ENCODE data around the gene PLCG2. TPM values are rescaled to one million over a fixed set of nuclear protein-coding genes. Genes with fewer than 3 reads are reported as not detected.
A peak's percentile ranks its signal among the peaks of the same experiment; 100 is the strongest.
"Not testable (repeated sequence)": the region's sequence is repeated elsewhere in the genome, so short reads cannot be mapped to it uniquely, and the experiment has no call there.

PLCG2 gene
- total and polyA plus RNA-seq, 2 donors, result 8.0 to 13.0 TPM

DNA sequence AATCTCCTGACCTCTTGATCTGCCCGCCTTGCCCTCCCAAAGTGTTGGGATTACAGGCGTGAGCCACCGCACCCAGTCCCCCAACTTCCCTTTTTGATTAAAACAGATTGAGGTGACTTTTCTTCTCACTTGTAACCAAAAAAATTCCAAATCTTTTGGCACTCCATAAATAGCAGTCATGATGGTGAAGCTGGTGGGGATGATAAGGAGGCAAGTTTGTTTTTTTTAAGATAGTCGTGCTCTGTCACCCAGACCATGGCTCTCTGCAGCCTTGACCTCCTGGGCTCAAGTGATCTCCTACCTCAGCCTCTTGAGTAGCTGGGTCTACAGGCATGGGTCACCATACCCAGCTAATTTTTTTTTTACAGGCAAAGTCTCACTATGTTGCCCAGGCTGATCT lies 34.7 kb upstream of the PLCG2 start:
- no peak for DNase-seq (ENCODE audit: extremely low spot score)
- H3K36me3 ChIP-seq (ENCODE audit: insufficient read depth), result no peaks in the 10 kb centered on the region
- WGBS, result 86% methylated on average over 4 of the region's 4 CpGs
- no peaks in the 10 kb centered on the region for H3K4me1 ChIP-seq (ENCODE audit: insufficient read depth)
- H3K4me3 ChIP-seq (ENCODE audit: low read depth, low read length), result no peak overlapping the region
- H3K27ac ChIP-seq (ENCODE audit: low read depth), result no peak overlapping the region

DNA sequence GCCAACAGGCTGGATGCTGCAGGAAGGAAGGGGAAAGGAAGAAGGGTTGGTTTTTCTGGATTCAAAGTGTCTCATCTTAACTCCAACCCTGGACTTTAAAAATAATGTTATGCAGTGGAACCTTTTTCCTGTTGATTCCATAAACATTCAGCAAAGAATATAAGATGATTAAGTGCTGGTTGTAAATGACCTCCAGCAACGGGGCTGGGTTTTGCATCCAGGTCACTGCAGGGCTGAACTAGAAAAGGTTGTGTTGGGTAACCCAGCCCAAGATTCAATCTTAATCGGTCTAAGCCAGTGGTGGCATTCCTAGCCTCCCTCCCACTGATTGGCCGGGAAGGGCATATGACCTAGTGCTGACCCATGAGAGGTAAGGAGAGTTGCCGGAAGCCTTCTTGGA lies 34.2 kb upstream of the PLCG2 start:
- Histone ChIP-seq H3K27ac (ENCODE audit: low read depth) (no peak overlapping the region), H3K4me3 (ENCODE audit: low read depth, low read length) (no peak overlapping the region), H3K4me1 (ENCODE audit: insufficient read depth) (no peaks in the 10 kb centered on the region), H3K36me3 (ENCODE audit: insufficient read depth) (no peaks in the 10 kb centered on the region)
- WGBS, result 88% methylated on average over 4 of the region's 4 CpGs
- DNase-seq (ENCODE audit: extremely low spot score), result no peak

DNA sequence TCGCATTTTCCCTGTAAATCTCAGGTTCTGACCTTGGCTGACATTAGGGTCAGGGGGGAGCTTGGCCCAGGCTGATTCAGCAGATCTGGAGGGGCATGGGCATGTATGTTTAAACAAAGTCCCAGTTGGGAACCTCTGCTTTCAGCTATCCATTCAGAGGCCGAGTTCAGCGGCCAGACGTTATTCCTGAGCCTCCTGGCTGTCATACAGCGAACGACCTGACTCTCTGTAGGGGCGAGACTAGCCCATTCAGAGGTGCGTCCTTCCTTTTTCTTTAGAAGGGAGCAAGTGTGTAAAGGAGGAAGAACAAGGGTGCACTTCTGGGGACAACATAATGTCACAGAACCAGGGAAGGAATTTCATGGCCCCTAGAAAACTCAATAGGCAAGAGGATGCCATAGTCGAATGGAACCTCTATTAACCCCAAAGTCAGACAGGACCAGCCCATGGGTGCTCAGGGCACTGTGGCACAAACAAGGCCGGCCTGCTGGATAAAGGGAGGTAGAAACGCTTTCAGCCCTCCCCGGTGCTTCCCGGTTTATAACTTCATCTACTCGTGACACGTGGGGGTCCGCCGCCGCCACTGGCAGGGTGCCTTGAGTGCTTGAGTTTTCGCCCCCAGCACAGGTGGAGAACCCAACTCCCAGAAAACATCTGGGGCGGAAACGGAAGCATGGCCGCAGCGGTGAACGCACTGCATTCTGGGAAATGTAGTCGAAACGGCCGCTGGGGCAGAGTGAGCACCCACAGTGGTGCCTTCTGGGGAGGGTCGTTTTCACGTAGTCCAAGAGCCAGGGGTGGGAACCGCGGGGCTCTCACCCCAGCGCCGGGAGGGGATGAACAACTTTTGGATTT lies 33.2 kb upstream of the PLCG2 start:
- Histone ChIP-seq H3K4me3 (ENCODE audit: low read depth, low read length) (peak overlapping the region; percentile 8), H3K36me3 (ENCODE audit: insufficient read depth) (no peaks in the 10 kb centered on the region), H3K4me1 (ENCODE audit: insufficient read depth) (no peaks in the 10 kb centered on the region), H3K27ac (ENCODE audit: low read depth) (no peak overlapping the region)
- 21% methylated on average over 33 of the region's 33 CpGs for WGBS
- no peak for DNase-seq (ENCODE audit: extremely low spot score)

DNA sequence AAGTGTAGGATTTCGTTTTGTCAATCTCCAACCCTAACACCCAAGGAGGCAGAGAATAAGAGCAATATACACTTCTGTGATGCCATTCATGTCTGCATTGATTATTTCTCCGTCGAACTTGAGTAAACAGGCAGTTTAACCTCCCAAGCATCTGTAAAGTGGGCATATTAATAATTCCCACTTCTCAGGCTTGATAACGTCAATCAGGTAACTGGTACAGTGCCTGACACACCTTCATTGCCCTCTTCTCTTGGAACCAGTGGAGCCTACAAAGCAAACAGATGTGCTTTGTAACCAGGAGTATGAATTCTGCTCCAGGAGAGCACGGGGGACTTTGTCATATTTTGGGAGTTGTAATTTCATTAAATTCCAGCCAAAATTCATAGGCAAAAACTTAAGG lies 32.5 kb upstream of the PLCG2 start:
- no peak for DNase-seq (ENCODE audit: extremely low spot score)
- WGBS, result 42% methylated on average over 5 of the region's 5 CpGs
- no peaks in the 10 kb centered on the region for H3K36me3 ChIP-seq (ENCODE audit: insufficient read depth)
- H3K4me3 ChIP-seq (ENCODE audit: low read depth, low read length), result no peak overlapping the region
- no peaks in the 10 kb centered on the region for H3K4me1 ChIP-seq (ENCODE audit: insufficient read depth)
- H3K27ac ChIP-seq (ENCODE audit: low read depth), result no peak overlapping the region

DNA sequence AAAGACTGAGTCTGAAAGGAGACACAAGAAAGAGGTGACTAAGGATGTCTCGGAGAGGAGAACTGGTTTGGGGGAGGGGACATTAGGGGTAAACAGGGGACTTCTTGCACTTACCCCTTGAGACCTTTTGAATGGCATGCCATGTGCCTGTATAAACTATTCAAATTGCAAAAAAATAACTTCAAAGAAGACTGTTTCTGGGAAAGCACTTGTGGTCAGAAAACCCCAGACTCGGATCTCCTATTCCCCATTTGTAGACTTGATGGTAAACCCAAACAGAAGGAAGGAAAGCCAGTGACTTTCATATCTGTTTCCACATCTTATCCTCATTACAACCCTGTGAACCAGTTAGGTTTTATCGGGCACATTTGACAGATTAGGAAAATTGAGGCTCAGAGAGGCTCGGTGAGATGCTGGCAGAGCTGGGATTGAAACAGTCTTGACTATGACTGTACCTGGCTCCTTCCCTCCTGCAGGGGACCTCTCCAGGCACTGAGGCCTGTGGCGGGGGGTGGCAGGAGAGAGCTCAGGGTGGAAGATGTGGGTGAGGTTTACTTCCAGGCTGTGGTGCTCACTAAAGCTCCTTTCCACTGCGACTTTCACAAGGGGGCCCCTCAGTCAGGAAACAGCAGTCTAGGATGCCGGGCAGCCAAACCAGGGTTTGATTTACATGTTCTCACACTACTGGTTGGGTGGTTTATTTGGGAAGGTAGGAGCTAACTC lies 30.5 kb upstream of the PLCG2 start:
- 58% methylated on average over 7 of the region's 7 CpGs for WGBS
- no peak for DNase-seq (ENCODE audit: extremely low spot score)
- H3K27ac ChIP-seq (ENCODE audit: low read depth), result no peak overlapping the region
- H3K36me3 ChIP-seq (ENCODE audit: insufficient read depth), result no peaks in the 10 kb centered on the region
- H3K4me1 ChIP-seq (ENCODE audit: insufficient read depth), result no peaks in the 10 kb centered on the region
- no peak overlapping the region for H3K4me3 ChIP-seq (ENCODE audit: low read depth, low read length)

DNA sequence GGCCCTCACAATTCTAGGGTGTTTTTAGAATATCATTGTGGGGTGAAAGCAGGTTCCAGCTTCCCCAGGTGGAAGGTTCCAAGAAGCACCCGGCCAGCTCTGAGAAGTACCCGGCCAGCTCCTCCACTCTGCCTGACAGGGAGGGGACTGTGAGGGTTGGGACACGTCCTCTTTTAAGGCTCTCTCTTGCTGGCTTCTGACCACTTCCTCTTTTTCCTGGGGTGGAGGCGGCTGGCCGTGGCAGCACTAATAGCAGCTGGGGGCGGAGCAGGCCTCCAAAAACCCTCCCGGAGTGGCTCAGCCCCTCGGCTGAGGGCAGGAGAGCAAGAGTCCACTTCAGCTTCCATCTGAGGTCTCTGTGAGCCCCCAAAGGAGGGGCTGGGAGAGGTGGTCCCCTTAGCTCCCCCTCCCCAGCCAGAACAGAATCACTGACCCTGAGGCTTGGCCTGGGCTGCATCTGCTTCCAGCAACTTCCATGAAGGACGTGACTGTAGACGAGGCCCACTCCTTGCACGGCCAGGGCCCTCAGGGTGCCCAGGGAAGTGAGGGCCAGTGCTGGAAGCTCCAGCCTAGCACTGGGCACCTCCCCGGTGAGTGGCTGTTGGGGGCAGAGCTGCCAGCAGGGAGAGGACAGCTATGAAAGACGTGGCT lies 26.7 kb upstream of the PLCG2 start:
- Histone ChIP-seq H3K4me1 (ENCODE audit: insufficient read depth) (no peaks in the 10 kb centered on the region), H3K27ac (ENCODE audit: low read depth) (no peak overlapping the region), H3K36me3 (ENCODE audit: insufficient read depth) (no peaks in the 10 kb centered on the region), H3K4me3 (ENCODE audit: low read depth, low read length) (no peak overlapping the region)
- DNase-seq (ENCODE audit: extremely low spot score), result no peak
- WGBS, result 54% methylated on average over 13 of the region's 13 CpGs

DNA sequence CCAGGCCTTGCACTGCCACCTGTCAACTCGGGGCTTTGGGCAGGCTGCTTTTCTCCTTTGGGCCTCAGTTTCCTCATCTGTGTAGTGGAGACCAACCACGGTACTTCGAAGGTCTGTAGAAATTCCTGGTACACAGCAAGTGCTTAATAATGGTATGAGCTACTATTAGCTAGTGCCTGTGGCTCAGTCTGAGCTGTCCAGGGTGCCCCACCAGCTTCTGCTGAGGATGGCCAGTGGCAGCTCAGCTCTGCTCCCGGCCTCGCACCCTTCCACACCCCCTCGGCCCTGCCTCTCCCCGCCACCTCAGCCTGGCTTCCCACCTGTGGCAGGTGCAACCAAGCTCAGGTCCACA lies 26.2 kb upstream of the PLCG2 start:
- 94% methylated on average over 7 of the region's 7 CpGs for WGBS
- Histone ChIP-seq H3K27ac (ENCODE audit: low read depth) (no peak overlapping the region), H3K4me3 (ENCODE audit: low read depth, low read length) (no peak overlapping the region), H3K36me3 (ENCODE audit: insufficient read depth) (no peaks in the 10 kb centered on the region), H3K4me1 (ENCODE audit: insufficient read depth) (no peaks in the 10 kb centered on the region)
- DNase-seq (ENCODE audit: extremely low spot score), result no peak

DNA sequence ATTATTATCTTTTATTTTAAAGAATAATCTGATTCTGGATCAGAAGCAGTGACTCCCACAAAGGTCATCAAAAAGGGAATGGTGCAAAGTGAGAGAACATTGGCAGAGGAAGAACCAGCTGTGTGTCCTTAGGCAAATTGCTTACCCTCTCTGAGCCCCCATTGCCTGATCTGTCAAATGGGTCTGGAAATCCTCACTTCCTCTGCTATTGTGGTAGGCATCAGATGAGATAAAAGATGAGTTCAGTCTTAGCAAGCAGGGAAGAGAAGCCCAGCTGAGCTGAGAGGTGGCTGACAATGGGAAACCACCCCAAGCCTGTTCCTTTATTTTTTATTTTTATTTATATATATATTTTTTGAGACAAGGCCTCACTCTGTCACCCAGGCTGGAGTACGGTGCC lies 24.2 kb upstream of the PLCG2 start:
- no peak overlapping the region for H3K27ac ChIP-seq (ENCODE audit: low read depth)
- 92% methylated on average over 1 of the region's 1 CpG for WGBS
- H3K4me3 ChIP-seq (ENCODE audit: low read depth, low read length), result no peak overlapping the region
- H3K36me3 ChIP-seq (ENCODE audit: insufficient read depth), result no peaks in the 10 kb centered on the region
- no peaks in the 10 kb centered on the region for H3K4me1 ChIP-seq (ENCODE audit: insufficient read depth)
- DNase-seq (ENCODE audit: extremely low spot score), result no peak

DNA sequence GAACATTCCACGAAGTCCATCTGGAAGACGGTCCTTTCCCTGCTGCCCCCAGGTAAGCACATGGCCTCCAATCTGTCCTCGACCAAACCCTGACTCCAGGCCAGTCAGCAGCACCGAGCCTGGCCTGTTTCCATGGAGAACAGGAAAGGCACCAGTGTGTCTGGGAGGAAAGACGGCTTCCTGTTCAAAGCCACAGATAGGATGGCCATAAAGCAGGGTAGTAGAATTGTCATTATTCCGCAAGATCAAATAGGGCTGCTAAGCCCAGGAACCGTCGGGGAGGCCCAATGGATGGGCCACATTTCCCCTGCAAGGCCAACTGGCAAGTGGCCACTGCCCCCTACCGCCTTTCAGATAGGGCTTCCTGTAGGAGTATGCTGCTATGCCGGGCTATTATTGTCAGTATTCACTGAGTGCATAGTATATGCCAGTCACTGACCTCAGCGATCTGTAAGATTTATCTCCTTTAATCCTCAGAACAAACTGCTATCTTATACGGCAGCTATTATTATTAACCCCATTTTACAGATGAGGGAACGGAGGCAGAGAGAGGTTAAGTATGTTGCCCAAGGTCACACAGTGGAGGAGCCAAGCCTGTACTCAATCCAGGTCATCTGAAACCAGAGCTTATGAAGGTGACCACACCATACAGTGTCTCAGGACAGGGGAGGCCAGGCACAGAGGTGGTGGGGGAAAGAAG lies 23.0 kb upstream of the PLCG2 start:
- WGBS, result 37% methylated on average over 13 of the region's 13 CpGs
- Histone ChIP-seq H3K4me1 (ENCODE audit: insufficient read depth) (no peaks in the 10 kb centered on the region), H3K27ac (ENCODE audit: low read depth) (no peak overlapping the region), H3K36me3 (ENCODE audit: insufficient read depth) (no peaks in the 10 kb centered on the region), H3K4me3 (ENCODE audit: low read depth, low read length) (no peak overlapping the region)
- DNase-seq (ENCODE audit: extremely low spot score), result no peak

DNA sequence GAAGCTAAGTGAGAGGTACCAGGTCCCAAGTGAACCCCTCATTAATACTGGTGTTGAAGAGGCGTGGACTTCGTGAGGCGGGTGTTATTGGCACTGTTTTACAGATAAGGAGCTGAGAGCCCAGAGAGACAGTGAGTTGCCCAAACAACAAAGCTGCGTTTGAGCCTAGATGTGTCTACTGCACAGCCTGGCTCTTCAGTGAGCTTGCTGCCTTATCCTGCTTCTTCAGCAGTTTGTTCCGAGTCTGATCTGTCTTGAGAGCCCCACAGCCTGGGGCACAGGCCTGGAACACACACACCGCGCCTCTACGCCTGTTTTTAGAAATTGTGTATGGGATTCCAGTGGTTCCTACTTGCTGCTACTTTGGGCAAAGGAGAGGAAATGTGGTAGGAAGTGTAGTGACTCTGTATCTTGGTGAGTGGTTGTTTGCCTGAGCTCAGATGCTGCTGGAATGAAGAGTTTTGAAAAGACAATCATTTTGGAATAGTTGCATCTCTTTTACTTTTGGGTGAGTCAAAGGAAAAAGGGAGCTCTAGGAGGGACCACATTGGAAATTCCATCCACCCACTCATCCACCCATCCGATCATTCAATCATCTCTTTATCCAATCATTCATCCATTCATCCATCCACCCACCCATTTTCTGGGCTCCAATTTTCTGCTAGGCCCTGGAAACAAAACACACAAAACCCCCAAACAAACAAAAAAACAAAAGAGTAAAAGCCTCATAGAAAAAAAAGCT lies 22.3 kb upstream of the PLCG2 start:
- H3K4me1 ChIP-seq (ENCODE audit: insufficient read depth), result no peaks in the 10 kb centered on the region
- H3K36me3 ChIP-seq (ENCODE audit: insufficient read depth), result no peaks in the 10 kb centered on the region
- no peak overlapping the region for H3K27ac ChIP-seq (ENCODE audit: low read depth)
- WGBS, result 74% methylated on average over 9 of the region's 9 CpGs
- H3K4me3 ChIP-seq (ENCODE audit: low read depth, low read length), result no peak overlapping the region
- no peak for DNase-seq (ENCODE audit: extremely low spot score)

DNA sequence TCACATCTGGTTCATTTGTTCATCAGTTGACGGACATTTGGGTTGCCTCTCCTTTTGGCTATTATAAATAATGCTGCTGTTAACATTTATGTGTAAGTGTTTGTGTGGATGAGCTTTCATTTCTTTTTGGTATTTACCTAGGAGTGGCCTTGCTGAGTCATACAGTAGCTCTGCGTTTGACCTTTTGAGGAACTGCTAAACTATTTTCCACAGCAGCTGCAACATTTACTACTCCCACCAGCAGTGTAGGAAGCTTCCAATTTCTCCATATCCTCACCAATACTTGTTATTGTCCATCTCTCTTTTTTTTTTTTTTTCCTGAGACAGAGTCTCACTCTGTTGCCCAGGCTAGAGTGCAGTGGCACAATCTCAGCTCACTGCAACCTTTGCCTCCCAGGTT lies 20.7 kb upstream of the PLCG2 start:
- WGBS, result 59% methylated on average over 2 of the region's 2 CpGs
- Histone ChIP-seq H3K4me1 (ENCODE audit: insufficient read depth) (no peaks in the 10 kb centered on the region), H3K4me3 (ENCODE audit: low read depth, low read length) (no peak overlapping the region), H3K36me3 (ENCODE audit: insufficient read depth) (no peaks in the 10 kb centered on the region), H3K27ac (ENCODE audit: low read depth) (no peak overlapping the region)
- DNase-seq (ENCODE audit: extremely low spot score), result no peak

DNA sequence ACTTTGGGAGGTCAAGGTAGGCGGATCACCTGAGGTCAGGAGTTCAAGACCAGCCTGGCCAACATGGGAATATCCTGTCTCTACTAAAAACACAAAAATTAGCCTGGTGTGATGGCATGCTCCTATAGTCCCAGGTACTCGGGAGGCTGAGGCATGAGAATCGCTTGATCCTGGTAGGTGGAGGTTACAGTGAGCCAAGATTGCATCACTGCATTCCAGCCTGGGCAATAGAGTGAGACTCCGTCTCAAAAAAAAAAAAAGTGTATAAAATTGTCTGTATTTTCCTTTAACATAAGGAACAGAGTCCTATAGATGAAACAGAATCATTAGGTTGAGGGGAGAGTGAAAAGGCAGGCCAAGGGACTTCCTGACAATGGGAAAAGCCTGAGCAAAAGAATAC lies 16.8 kb upstream of the PLCG2 start:
- WGBS, result 83% methylated on average over 4 of the region's 4 CpGs
- not testable (repeated sequence) for H3K4me3 ChIP-seq (ENCODE audit: low read depth, low read length); H3K36me3 ChIP-seq (ENCODE audit: insufficient read depth); H3K4me1 ChIP-seq (ENCODE audit: insufficient read depth); DNase-seq (ENCODE audit: extremely low spot score); H3K27ac ChIP-seq (ENCODE audit: low read depth)
